Stimulated activated CD4-positive, alpha-beta T cell treated with anti-CD3 and anti-CD28 coated beads, TNF-alpha, amount 100 ng/mL, for 48 hours (primary cell): ENCODE data around the gene MTHFD1L.
"Not testable (repeated sequence)": the region's sequence is repeated elsewhere in the genome, so short reads cannot be mapped to it uniquely, and the experiment has no call there.

Experiments used
- DNase-seq, 3 donors: peaks; one replicate each; pipeline ENCODE4 v3.0.0-alpha.2; 2020; ENCODE audit warnings: low read depth in 3 of 3

MTHFD1L gene

DNA sequence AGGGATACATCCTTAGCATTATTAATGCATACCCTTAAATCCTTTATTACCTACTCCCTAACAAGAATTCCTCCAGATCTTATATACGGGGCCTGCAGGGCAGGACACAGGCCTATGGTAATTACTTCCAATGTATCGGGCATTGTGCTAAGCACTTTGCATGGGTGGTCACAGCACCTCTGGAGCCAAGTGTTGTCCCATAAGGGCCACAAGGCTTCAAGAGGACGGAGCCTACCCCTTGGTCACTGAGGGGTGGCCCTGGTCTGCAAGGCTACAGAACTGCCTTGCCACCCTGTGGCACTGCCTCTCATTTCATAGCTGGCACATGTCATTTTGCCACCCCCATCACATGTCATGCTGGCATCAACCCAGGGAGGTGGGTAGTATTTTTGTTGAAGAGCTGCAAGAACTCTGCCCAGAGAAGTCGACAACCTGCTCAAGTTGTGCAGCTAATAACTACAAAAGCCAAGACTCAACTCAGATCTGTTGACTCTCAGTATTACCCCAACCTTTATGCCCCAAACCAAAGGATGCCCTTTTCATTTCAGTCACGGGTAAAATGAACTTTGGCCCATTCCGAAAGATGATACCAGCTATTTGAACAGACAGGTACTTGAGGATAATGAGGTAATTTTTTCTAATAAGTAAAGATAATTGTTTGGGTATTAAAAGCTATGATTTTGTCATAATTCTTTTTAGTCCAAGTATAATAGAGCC is 230.2 kb downstream of the MTHFD1L start:
- DNase-seq, result no peak

DNA sequence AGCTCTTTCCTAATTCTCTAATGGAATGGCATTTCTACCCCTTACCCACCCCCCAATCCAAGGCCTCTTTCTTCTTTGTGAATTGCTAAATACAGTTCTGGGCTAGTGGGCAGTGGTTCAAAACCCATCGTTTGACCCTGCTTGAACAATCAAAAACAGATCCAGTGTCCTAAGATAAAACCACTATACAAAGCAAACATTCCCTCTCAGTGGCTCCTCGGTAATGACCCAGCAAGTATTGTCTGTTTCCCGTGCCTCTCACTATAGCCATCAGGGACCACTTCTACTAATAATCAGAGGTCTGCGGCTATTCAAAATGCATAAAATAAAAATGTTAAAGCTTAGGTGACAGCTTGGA is 230.7 kb downstream of the MTHFD1L start:
- DNase-seq, result no peak

DNA sequence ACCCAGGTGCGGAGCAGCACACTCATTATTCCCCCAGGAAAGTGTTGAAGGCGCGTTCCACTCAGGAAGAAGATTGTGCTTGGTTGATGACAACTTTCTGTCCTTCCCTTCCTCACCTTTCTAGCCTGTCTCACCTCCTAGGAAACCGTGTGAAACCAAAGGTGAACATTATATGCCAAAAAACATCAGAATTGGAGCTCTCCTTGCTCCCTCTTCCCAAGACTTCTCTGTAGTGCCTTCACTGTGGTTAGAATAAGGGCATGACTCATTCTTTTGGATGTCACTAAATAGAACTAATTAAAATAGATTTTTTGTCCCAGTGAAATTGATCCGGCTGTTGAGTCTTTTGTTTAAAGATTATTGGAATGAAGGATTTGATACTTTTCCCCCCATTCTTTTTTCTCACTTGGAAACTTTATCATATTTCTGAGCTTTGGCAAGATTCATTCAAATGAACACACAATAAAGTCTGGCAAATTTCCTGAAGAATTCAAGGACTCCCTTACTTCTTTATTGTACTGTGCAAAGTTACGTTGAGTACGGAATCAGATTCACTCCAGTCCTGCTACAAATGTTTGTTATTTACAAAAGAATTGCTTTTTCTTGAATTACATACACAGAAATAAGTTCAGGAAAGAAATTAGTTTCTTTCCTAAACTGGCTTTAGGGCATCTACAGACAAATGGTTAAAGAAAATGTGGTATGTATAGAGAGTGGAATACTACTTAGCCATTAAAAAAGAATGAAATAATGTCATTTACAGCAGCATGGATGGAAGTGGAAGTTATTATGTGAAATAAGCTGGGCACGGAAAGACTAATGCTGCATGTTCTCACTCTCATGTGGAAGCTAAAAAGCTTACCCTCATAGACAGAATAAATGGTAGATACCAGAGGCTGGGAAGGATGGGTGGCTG is 231.4 kb downstream of the MTHFD1L start:
- DNase-seq, result no peak

DNA sequence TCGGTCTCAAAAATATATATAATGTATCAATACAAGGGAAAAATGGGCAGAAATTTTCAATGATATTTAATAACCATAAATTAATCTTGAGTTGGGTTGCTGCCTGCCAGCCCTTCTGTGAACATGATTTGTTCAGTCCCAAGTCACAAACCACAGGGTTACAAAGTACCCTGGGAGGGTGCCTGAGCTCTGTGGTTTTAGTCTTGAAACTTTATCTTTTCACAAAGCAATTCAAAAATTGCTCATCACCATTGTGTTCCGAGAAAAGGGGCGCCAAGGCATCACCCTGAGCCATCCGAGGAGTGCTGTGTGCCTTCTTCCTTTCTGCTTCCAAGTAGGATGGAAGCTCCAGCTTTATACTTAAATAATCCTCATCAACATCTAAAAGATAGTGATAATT is 232.7 kb downstream of the MTHFD1L start:
- peak in 1 of 3 donors; percentile 0 for DNase-seq

DNA sequence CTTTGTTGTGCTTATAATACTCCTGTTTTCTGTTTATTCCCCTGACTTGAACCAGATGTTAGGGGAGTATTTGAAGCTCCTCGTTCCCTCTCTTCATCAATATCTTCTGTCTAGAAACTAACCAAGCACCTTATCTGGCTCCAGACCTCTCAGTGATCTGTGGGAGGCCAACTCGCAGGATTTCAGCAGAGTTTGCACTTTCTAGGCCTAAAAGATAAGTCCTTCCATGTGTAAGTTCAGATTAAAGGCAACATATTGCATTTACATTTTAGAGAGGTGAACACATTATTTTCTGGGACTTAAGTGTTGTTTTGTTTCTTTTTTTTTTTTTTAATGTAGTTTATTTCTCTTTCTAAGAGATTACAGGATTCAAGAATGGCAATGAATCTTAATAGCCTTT is 234.8 kb downstream of the MTHFD1L start:
- no peak for DNase-seq

DNA sequence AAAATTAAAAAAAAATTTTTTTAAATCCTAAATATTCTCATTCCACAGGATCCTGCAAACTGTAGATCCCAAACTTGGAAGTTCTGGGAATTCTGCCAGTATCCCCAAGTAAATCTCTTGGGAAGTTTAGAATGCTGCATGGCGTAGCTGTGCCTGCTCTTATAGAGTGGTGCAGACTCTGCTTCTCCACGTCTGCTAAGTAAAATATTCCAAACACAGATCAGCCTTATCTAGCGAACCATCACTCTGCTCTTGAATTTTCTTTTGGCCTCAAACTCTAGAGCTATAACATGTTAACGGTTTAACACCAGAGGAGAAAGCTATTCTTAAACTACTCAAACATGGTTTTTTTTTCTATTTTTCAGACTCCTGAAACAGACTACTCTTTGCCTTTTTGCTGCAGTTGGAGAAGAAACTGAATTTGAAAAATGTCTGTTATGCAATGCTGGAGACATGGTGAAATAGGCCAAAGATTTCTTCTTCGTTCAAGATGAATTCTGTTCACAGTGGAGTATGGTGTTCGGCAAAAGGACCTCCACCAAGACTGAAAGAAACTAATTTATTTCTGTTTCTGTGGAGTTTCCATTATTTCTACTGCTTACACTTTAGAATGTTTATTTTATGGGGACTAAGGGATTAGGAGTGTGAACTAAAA is 235.8 kb downstream of the MTHFD1L start:
- no peak for DNase-seq

DNA sequence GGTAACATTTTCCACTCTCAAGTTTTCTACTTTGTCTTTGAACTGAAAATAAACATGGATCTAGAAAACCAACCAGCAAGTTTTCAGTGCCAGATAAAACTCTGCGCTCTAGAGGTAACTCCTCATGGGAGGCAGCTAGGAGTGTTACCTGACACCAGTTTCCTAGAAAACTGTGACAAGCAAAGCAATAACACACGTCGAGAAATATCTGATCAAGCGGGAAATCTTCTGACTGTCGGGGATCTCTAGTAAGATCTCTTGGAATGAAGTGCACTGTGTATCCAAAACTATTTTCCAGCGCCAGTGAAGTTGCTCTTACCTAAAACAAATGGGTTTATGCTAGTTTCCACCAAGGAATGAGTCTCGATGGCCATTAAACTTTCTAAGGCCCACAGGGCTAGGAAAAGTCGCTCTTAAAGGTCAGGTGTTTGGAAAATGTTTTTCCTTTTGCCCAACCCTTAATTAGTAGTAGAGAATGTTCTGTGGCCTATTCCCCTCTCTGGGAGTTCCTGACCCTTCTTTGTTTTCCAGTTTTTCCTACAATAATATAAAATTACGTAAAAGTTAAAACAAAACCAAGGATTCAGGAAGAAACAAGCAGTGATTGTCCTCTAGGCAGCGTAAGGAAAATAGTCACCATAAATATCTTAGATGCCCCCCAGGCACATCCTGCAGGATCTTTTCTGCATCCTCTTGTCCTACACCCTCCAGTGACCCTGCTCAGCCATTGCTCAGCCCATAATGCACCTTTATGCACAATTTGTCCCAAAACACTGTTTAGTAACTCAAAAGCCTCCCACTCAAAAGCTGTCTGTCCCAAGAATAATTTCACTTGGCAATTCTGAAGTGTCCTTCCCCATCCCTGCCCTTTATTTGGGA is 236.6 kb downstream of the MTHFD1L start:
- DNase-seq, result no peak

DNA sequence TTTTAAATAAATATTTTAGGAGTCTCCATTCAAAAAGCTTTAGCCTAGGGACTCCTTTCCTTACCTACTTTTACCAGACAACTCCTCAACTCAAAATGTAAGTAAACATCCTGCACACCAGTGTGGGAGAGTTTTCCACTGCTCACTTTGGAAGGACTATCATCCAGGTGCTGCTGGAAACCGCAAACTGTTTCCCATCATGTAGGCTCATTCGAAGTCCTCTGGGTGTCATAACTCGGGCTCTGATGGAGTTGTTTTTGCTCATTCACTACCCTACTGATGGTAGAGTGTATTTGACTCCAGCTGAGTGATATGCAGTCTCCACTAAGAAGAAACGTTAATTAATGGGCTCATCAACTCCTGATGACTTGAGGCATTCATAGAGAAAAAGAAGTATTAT is 237.8 kb downstream of the MTHFD1L start:
- no peak for DNase-seq

DNA sequence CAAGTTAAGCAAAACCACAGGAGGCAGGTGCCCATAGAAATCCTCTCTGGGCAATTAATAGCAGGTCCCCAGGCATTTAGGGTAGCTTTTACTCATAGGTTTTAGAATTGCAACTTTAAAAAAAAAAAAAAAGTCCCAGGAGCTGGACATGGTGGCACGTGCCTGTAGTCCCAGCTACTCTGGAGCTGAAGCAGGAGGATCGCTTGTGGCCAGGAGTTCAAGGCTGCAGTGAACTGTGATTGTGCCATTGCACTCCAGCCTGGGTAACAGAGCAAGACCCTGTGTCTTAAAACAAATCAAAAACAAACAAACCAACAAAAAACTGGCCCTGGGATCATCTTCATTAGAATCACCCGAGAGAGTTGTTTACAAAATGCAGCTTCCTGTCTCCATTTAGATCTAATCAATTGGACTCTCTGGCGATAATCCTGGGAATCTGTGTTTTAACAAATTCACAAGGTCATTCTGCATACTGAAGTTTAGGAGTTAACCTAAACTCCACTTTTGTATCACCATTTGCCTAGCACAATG is 242.5 kb downstream of the MTHFD1L start:
- DNase-seq, result no peak

DNA sequence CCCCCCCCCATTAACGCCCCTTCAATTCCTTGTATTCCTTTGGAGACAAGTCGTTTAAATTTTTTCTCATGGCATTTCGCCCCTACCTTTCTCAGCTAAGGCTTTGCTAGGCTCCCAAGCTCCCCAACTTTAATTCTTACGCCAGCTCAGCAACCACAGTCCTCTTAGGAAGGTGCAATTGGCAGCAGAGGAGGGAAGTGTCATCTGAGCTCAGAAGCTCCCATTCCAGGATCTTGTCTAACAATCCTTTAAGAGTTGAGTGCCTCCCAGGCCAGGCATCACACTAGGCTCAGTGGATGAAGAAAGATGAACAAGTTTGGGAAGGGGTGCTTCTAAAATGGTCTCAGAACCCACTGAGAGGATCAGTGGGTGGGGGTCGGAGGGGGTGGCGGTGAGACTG is 243.0 kb downstream of the MTHFD1L start:
- no peak for DNase-seq

DNA sequence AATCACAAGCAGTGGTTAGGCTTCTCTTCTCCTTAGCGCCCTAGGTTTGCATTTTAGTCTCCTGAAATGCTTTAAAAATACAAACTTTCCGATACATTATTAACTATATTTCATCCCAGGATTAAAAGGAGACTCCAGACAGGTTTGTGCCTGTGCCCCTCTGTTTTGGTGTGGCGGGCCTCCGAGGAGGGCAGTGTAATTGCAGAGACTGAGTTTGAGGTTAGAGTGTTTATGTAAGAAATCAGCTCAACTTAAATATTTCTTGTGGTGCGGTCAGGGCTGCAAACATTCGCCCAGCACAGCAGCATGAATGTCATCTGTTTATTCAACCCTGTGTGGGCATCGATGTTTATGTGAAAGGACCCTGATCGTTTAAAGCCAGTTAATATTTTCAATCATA is 243.9 kb downstream of the MTHFD1L start:
- no peak for DNase-seq

DNA sequence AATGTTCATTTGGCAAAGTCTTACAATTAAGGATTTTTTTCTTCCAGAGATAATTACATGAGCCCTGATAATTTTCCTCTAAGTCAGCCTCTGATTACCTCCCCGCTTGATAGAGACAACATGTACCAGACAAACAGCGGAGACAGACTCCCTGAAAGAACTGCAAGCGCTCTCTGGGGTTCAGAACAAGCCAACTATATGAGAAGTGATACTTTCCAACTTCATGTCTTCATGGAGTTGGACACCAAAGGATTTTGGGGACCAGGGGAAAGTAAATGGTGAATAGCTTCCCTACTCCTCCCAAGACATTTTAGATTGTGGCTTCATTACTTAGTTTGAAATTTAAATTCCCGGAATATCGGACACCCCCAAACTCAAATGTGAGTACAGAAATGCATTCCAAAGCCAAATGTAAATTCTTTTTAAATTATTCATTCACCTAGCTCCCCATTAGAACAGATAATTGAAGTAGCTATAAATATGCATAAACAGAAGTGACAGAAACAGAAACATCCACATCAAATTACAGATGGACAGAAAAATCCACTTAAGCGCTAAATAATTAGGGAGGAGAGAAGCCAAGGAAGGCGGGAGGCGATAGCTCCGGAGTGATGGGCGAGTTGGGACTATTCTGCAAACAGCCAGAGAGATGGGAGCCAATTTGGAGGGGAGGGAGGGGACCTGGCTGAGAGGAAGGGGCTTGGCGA is 244.5 kb downstream of the MTHFD1L start:
- no peak for DNase-seq

DNA sequence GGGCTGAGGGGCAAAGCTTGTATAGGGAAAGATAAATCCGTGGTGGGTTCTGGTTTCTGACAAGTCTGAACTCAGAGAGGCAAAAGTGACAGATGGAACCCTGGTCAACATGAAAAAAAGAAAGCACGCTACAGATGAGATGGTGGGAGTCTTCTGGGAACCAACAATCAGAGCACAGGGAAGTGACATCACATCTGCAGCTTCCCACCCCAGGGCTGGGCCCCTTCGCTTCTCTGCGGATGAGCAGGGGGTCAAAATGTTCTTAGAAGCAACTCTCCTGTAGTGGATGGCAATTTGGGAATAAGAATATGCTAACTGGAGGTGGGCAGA is 245.0 kb downstream of the MTHFD1L start:
- no peak for DNase-seq

DNA sequence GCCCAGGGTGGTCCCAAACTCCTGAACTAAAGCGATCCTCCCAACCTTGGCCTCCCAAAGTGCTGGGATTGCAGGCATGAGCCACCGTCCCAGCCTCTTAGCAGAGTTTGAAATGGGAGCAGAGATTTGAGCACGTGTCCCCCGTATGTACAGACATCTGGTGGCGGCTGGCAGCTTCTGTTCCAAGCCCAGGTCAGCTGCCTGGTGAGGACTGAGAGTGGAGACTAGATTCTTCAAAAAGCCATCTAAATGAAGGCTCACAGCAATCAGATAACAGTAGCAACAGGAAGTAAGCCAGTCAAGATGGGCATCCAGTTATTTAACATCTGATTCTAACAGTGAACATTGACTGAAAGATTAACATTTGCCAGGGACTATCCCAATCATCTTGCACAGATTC is 246.2 kb downstream of the MTHFD1L start:
- no peak for DNase-seq

DNA sequence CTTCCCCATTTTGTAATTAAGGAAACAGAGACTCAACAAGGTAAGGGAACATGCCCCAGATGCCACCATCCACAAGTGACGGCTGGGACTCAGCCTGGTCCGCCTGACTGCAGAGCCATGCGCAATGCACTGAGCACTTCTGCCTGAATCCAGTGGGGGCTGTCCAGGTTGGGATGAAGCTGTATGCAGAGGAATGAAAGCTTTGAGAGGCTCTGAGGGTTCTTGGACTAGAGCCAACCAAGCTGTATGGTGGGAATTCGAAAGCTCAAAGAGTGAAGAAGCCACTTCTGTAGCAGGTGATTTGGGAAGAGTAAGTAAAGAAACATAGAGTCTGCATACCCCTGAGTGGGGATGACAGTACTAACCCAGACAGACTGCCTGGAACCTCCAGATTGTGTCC is 246.6 kb downstream of the MTHFD1L start:
- DNase-seq, result no peak

DNA sequence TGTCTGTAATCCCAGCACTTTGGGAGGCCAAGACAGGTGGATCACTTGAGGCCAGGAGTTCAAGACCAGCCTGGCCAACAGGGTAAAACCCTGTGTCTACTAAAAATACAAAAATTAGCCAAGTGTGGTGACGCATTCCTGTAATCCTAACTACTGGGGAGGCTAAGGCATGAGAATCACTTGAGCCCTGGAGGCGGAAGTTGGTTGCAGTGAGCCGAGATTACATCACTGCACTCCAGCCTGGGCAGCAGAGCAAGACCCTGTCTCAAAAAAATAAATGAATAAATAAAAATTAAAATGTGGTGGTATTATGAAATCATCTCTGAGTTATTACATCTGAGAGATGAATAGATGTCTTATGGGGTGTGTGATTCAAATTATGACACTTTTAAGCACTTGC is 247.4 kb downstream of the MTHFD1L start:
- DNase-seq, result not testable (repeated sequence)

DNA sequence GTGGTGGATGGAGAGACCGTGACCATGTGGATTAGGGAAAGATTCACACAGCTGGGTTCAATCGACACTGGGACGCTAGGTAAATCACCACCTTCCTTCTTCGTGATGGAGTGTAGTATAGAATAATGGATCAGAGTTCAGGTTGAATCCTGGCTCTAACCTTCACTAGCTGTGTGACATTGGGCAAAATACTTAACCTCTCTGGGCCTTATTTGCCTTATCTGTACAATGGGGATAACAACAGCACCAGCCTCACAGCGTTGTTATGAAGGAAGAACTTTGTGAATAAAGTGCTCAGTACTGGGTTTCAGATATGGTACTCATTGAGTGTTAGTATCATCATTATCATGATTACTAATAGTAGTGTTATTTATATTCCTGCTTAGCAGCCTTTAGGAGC is 248.1 kb downstream of the MTHFD1L start:
- DNase-seq, result no peak

DNA sequence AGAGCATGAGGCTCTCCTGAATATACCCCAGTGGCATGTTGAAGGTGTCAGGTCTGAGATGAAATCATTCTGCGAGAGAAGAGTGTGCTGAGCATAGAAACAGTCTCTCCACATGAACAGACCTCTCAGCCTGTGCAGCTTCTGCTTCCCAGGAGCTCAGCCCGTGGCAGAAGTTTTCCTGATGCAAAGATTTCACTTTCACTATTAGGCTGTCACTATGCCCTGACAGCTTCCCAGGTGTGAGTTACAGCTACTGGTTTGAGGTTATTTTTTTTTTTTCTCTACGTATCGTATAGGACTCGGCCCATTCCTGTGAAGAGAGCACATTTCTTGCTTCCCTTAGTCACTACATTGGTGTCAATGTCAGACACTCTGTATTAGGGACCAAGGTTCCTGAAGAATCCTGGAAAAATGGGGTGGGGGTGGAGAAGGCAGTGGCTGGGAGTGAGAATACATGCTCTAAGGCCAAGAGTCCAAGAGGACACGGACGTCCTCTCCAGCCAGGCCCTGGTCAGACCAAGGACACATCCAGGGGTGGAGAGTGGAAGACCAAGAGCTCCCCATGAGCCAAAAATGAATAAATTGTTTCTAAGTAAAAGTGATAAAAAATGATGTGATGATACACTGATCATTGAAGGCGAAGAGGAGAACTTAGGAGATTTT is 253.1 kb downstream of the MTHFD1L start:
- no peak for DNase-seq

DNA sequence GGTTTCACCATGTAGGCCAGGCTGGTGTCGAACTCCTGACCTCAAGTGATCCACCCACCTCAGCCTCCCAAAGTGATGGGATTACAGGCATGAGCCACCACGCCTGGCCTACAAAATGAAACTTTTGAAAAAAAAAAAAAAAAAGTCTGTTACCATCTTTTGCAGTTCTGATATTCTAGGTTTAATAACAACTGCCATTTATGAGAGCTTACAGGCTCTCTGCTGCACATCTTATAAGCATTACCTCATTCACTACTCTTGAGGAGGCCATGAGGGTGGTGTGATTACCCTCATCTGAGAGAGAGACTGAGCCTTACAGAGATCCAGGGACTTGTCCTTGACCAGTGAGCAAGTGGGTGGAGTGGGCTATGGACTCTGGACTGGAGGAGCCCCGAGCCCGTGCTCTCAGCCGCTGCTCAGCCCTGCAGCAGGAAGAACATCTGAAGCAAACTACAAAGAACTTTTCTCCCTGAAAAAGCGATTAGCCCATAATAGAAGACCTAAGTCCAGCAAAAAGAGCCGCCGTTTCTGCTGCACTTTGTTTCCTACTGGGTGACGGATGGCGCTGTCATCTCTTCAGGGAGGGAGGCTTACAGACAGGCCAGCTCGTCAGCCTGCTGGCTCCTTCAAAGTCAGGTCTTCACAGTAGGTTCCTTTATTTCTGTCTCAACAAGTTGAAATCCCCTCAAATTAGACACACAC is 254.5 kb downstream of the MTHFD1L start:
- no peak for DNase-seq

DNA sequence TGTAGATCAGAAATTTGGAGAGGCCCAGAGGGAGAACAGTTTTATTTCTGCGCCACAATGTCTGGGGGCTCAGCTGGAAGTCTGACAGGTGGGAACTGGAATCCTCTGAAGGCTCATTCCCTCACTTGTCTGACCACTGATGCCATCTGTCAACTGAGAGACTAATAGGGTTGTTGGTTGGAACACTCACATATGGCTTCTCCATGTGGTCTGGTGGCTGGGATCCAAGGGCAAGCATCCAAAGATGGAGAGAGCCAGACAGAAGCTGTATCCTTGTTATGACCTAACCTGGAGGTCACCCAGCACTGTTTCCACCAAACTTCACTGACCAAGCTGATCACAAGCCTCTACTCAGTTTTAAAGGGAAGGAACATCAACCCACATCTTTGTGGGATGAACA is 256.4 kb downstream of the MTHFD1L start:
- DNase-seq, result no peak
